ENCODE data around the gene AGBL5. TPM values are rescaled to one million over a fixed set of nuclear protein-coding genes. Genes with fewer than 3 reads are reported as not detected.

Gene AGBL5
- total and polyA plus RNA-seq, 2 of the 13 experiments (the other 11 are each of a cell fraction or from before 2014, with no cell fraction given), result 55.9 to 73.3 TPM

GRCh38 chr2:27093430-27094352 is 42.2 kb downstream of the AGBL5 start:
- ChIA-PET POLR2A (interaction anchor here (0.6 to 4.8 kb wide), 32 partner anchors 7 to 1215 kb away, joined by 3 to 61 read pairs (median 5); partner anchors contain the start of genes ABHD1, AGBL5, ATRAID and CGREF1), CTCF (ENCODE audit: low intra/inter-chr PET ratio, low total read pairs) (no interaction called here)
- H3K27me3 ChIP-seq (ENCODE audit: control insufficient read depth in 1 of 2, insufficient read depth in 2 of 2, low read length in 2 of 2), result no peaks in the 10 kb centered on the region
- BruUV-seq (replicated peaks), result TSS peak; percentile 58
- peak overlapping the region; percentile 96 for H3K4me2 ChIP-seq (ENCODE audit: low read depth, low read length)
- ATAC-seq, result peak; percentile 85
- H2AFZ ChIP-seq (ENCODE audit: low read length), result no peak overlapping the region
- H3K4me3 ChIP-seq (replicated peaks in 1 of 3; ENCODE audit: insufficient read depth in 1 of 3, low read depth in 2 of 3, low read length in 3 of 3), result peak overlapping the region; percentile 23 to 59 (median 24)
- DNase-seq (ENCODE audit: low spot score), result peak; percentile 94
- no peaks in the 10 kb centered on the region for H4K20me1 ChIP-seq (ENCODE audit: insufficient read depth, low read length)
- in situ Hi-C loops (cut with HindIII; ENCODE audit: extremely low pct_ligation_motif_present, low pct_unique_long_range_greater_than_20kb), result no loop called here
- peaks cover 4 to 27% of the 10 kb centered on the region in 2 experiments for H3K36me3 ChIP-seq (replicated peaks in 1 of 2; ENCODE audit: control insufficient read depth in 1 of 2, insufficient read depth in 2 of 2, low read length in 2 of 2)
- intact Hi-C loops (cut with micrococcal nuclease; ENCODE audit: unreplicated experiment), result loop anchor here (5.0 kb wide), 1 partner anchor 306 kb away; the partner anchor contains the start of gene CENPA
- no peaks in the 10 kb centered on the region for H3K9me3 ChIP-seq (ENCODE audit: low read length)
- H3K79me2 ChIP-seq (ENCODE audit: insufficient read depth, low read length), result peaks cover 43% of the 10 kb centered on the region
- FAIRE-seq, result peak; percentile 96
- peak overlapping the region; percentile 97 for H3K27ac ChIP-seq (ENCODE audit: extremely low read length, insufficient read depth, low read length)
- peak overlapping the region; percentile 79 for H3K9ac ChIP-seq (ENCODE audit: insufficient read depth, low read depth, low read length)
- H3K4me1 ChIP-seq (ENCODE audit: insufficient read depth, low read length), result peaks cover 83% of the 10 kb centered on the region
- WGBS (ENCODE audit: low lambda C conversion rate), result 31% methylated on average over 6 of the region's 6 CpGs
- TF ChIP-seq ZNF746 (CRISPR knock-in tag; IDR thresholded peaks at IDR 0.05), result no peak; the same call in 1 of the 2 replicates
- TF ChIP-seq, protein P1, sequence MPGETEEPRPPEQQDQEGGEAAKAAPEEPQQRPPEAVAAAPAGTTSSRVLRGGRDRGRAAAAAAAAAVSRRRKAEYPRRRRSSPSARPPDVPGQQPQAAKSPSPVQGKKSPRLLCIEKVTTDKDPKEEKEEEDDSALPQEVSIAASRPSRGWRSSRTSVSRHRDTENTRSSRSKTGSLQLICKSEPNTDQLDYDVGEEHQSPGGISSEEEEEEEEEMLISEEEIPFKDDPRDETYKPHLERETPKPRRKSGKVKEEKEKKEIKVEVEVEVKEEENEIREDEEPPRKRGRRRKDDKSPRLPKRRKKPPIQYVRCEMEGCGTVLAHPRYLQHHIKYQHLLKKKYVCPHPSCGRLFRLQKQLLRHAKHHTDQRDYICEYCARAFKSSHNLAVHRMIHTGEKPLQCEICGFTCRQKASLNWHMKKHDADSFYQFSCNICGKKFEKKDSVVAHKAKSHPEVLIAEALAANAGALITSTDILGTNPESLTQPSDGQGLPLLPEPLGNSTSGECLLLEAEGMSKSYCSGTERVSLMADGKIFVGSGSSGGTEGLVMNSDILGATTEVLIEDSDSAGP (CRISPR knock-in tag; IDR thresholded peaks at IDR 0.05; ENCODE audit: borderline replicate concordance), result peak; percentile 60
- no peak for TF ChIP-seq NFAT5 (CRISPR knock-in tag; IDR thresholded peaks at IDR 0.05)
- peak; percentile 83 for TF ChIP-seq TARDBP (CRISPR knock-in tag; IDR thresholded peaks at IDR 0.05)
- peak; percentile 32; the same call in 1 of the 2 replicates for TF ChIP-seq STAG1 (CRISPR knock-in tag; IDR thresholded peaks at IDR 0.05)
- 0 out of 2 replicates have a peak, but pooled peaks have one; percentile 21 for TF ChIP-seq NCOA1 (CRISPR knock-in tag; IDR thresholded peaks at IDR 0.05)
- peak; percentile 89; the same call in 1 of the 2 replicates for TF ChIP-seq NCOR1 (IDR thresholded peaks at IDR 0.05; ENCODE audit: borderline replicate concordance, low read length)
- TF ChIP-seq MBNL3 (CRISPR knock-in tag; conservative IDR thresholded peaks at IDR 0.05), result no peak
- peak; percentile 60; the same call in 1 of the 2 replicates for TF ChIP-seq ZBTB25 (CRISPR knock-in tag; IDR thresholded peaks at IDR 0.05)
- TF ChIP-seq, protein P2, sequence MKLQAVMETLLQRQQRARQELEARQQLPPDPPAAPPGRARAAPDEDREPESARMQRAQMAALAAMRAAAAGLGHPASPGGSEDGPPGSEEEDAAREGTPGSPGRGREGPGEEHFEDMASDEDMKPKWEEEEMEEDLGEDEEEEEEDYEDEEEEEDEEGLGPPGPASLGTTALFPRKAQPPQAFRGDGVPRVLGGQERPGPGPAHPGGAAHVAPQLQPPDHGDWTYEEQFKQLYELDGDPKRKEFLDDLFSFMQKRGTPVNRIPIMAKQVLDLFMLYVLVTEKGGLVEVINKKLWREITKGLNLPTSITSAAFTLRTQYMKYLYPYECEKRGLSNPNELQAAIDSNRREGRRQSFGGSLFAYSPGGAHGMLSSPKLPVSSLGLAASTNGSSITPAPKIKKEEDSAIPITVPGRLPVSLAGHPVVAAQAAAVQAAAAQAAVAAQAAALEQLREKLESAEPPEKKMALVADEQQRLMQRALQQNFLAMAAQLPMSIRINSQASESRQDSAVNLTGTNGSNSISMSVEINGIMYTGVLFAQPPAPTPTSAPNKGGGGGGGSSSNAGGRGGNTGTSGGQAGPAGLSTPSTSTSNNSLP (IDR thresholded peaks at IDR 0.05; ENCODE audit: low read depth, low read length), result peak; percentile 91
- TF ChIP-seq ZNF225 (CRISPR knock-in tag; IDR thresholded peaks at IDR 0.05), result peak; percentile 48; the same call in 1 of the 2 replicates

All from HepG2 (cell line).